B cell (primary cell): Measurements from ENCODE around the gene C20orf204. TPM values are rescaled to one million over a fixed set of nuclear protein-coding genes. Genes with fewer than 3 reads are reported as not detected.

Experiments used
- ATAC-seq: fragments of 200-7000 bp; cut with Tn5 transposase; one replicate; pipeline ENCODE4 v1.10.0; 2021; ENCODE audit warnings: low read depth, mild to moderate bottlenecking, moderate number of reproducible peaks, moderate library complexity
- CTCF ChIA-PET: fragments of 350-600 bp; sonication (Branson Sonifier 250); formaldehyde crosslinking; loops from one replicate; lab custom pipeline; 2021; ENCODE audit warnings: antibody characterized with exemption, inconsistent platforms; lab: Charles Lee
- POLR2A ChIA-PET: fragments of 350-600 bp; sonication (Branson Sonifier 250); formaldehyde crosslinking; loops from one replicate; lab custom pipeline; 2021; ENCODE audit warnings: antibody characterized with exemption; lab: Charles Lee
- DNase-seq: peaks from one replicate; pipeline ENCODE4 v3.0.0; 2013
- H2AFZ ChIP-seq: 2 replicates; pipeline ENCODE4 v1.6.1; 2012; ENCODE audit warnings: mild to moderate bottlenecking, low read depth, low read length; ENCODE audit not compliant: insufficient read depth, poor library complexity, severe bottlenecking
- H3K27ac ChIP-seq, 2 donors: 1 replicate in 1 of 2; 2 replicates in 1 of 2; pipeline ENCODE4 v1.5.1; 2012 to 2013; ENCODE audit warnings: low read length in 2 of 2, mild to moderate bottlenecking in 2 of 2, moderate library complexity in 1 of 2
- H3K27me3 ChIP-seq, 4 experiments: fragments of 200-600 bp in 1 of 4; sonication (generic) in 1 of 4; replicated peaks in 1 of 4; 1 replicate in 2 of 4; 2 replicates in 2 of 4; pipeline versions ENCODE4 v1.6.1 to v1.7.0; 2013 to 2016; ENCODE audit warnings: low read length in 3 of 4, mild to moderate bottlenecking in 2 of 4, mixed read lengths in 1 of 4, moderate library complexity in 1 of 4; ENCODE audit not compliant: insufficient read depth in 4 of 4, control insufficient read depth in 3 of 4; ENCODE audit errors: control extremely low read depth in 1 of 4
- H3K36me3 ChIP-seq, 2 experiments: replicated peaks in 1 of 2; 1 replicate in 1 of 2; 2 replicates in 1 of 2; pipeline versions ENCODE4 v1.6.1 to v1.7.1; 2013; ENCODE audit warnings: low read length in 1 of 2; ENCODE audit not compliant: insufficient read depth in 2 of 2, control insufficient read depth in 1 of 2; ENCODE audit errors: control extremely low read depth in 1 of 2, extremely low read depth in 1 of 2
- H3K4me1 ChIP-seq, 2 donors: fragments of 200-600 bp in 1 of 2; sonication (generic) in 1 of 2; 1 replicate in 1 of 2; 2 replicates in 1 of 2; pipeline versions ENCODE4 v1.5.1 to v1.6.1; 2013 to 2017; ENCODE audit warnings: low read length in 2 of 2; ENCODE audit not compliant: control insufficient read depth in 2 of 2, insufficient read depth in 2 of 2
- H3K4me2 ChIP-seq: replicated peaks from 2 replicates; pipeline ENCODE3; 2012; ENCODE audit warnings: mild to moderate bottlenecking, low read depth, low read length; ENCODE audit not compliant: poor library complexity, severe bottlenecking
- H3K4me3 ChIP-seq, 5 experiments: fragments of 200-600 bp in 1 of 5; sonication (generic) in 1 of 5; 1 replicate in 3 of 5; 2 replicates in 2 of 5; pipeline versions ENCODE4 v1.5.1 to v1.7.0; 2011 to 2016; ENCODE audit warnings: low read length in 4 of 5, mild to moderate bottlenecking in 4 of 5, low read depth in 2 of 5, control low read depth in 1 of 5, moderate library complexity in 1 of 5; ENCODE audit not compliant: insufficient read depth in 1 of 5; ENCODE audit errors: control extremely low read depth in 1 of 5, extremely low read depth in 1 of 5
- H3K79me2 ChIP-seq: fragments of 200-600 bp; sonication (generic); one replicate; pipeline ENCODE4 v1.6.0; 2016; ENCODE audit warnings: low read length; ENCODE audit not compliant: control insufficient read depth, insufficient read depth
- H3K9ac ChIP-seq: fragments of 200-600 bp; sonication (generic); 2 replicates; pipeline ENCODE4 v1.6.1; 2017; ENCODE audit warnings: mild to moderate bottlenecking, low read length, moderate library complexity
- H3K9me3 ChIP-seq, 3 donors: one replicate each; pipeline versions ENCODE4 v1.6.1 to v1.7.1; 2013; ENCODE audit warnings: low read length in 2 of 3; ENCODE audit not compliant: control insufficient read depth in 2 of 3, insufficient read depth in 1 of 3; ENCODE audit errors: control extremely low read depth in 1 of 3
- H4K20me1 ChIP-seq: 2 replicates; pipeline ENCODE4 v1.6.0; 2012; ENCODE audit warnings: mild to moderate bottlenecking, low read length; ENCODE audit not compliant: insufficient read depth, control insufficient read depth, poor library complexity, severe bottlenecking
- H3K27ac Mint-ChIP-seq: one replicate; pipeline ENCODE4 v1.8.0; 2021; ENCODE audit warnings: mixed read lengths
- H3K27me3 Mint-ChIP-seq: one replicate; pipeline ENCODE4 v1.8.0; 2021; ENCODE audit warnings: mixed read lengths
- H3K4me1 Mint-ChIP-seq: one replicate; pipeline ENCODE4 v1.8.0; 2021; ENCODE audit warnings: mixed read lengths
- H3K4me3 Mint-ChIP-seq: one replicate; pipeline ENCODE4 v1.8.0; 2021; ENCODE audit warnings: mixed read lengths
- H3K9me3 Mint-ChIP-seq: one replicate; pipeline ENCODE4 v1.8.0; 2022; ENCODE audit warnings: mixed read lengths; ENCODE audit not compliant: insufficient read depth
- EZH2 ChIP-seq: IDR thresholded peaks from 2 replicates; pipeline ENCODE4 v1.6.1; 2012; ENCODE audit warnings: borderline replicate concordance, low read depth, mild to moderate bottlenecking, moderate library complexity, low read length; ENCODE audit not compliant: insufficient read depth, poor library complexity, severe bottlenecking
- WGBS: methylation state at CpG from one replicate; pipeline ENCODE4 v1.1.5; 2013; ENCODE audit warnings: missing lambda C conversion rate; ENCODE audit not compliant: insufficient coverage; 5-methylcytosine and 5-hydroxymethylcytosine counted together
- intact Hi-C: fragments of 100-400 bp; cut with micrococcal nuclease; formaldehyde crosslinking; loops from one replicate; pipeline ENCODE4 v1.10.0; 2022
- polyA plus RNA-seq: library from polyadenylated mRNA; depleted of rRNA; stranded (reverse); fragments of >200 nt; gene quantifications from 2 replicates; pipeline ENCODE4 v1.2.3, GENCODE V29; 2012
- total RNA-seq, 2 donors: library from RNA; stranded (reverse); fragments of 120-200 nt in 1 of 2; gene quantifications; 1 replicate in 1 of 2; 2 replicates in 1 of 2; pipeline versions ENCODE4 v1.2.3 to v1.2.4, GENCODE V29; 2013 to 2022
- TF ChIP-seq, protein P1 (sequence below): fragments of 200-600 bp; IDR thresholded peaks from one replicate; pipeline ENCODE4 v1.8.0; 2022; ENCODE audit warnings: antibody characterized with exemption, mild to moderate bottlenecking

The C20orf204 gene
- total and polyA plus RNA-seq, 2 donors (not counting 1 experiment from before 2014, with no cell fraction given), result 0.24 to 2.5 TPM

DNA sequence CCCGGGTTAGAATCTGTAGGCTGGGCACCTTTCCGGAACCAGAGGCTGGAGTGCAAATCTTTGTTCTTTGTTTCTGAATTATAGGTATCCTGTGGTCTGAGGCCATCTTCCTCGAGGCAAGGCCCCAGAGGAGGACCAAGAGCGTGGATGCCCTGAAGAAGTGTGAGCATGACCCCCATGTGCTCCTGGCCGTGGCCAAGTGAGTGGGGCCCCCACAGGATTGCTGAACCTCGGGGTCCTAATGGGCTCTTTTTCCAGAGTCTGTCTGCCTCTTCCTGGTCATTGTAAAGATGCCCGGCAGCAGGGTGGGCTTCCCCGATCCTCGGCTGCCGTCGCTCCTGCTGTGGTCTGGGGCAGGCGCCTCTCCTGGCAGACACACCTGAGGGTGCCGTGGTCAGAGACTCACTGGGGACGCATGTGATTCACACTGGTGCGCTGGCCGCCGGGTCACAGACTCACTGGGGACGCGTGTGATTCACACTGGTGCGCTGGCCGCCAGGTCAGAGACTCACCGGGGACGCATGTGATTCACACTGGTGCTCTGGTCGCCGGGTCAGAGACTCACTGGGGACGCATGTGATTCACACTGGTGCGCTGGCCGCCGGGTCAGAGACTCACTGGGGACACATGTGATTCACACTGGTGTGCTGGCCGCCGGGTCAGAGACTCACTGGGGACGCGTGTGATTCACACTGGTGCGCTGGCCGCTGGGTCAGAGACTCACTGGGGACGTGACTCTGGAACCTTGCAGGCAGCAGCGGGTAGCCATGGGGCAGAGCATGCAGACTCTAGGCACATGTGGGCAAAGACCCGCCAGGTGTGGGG, 6.5 kb upstream of the C20orf204 start:
- Histone ChIP-seq H3K9ac (no peak overlapping the region), H4K20me1 (peaks cover 23% of the 10 kb centered on the region), H3K27me3 (no peaks in the 10 kb centered on the region), H3K9me3 (no peaks in the 10 kb centered on the region), H3K36me3 (peaks cover 3 to 67% of the 10 kb centered on the region in 2 experiments), H3K27ac (no peak overlapping the region), H3K4me3 (no peak overlapping the region), H2AFZ (no peak overlapping the region), H3K79me2 (peaks cover 9% of the 10 kb centered on the region), H3K4me2 (no peak overlapping the region), H3K4me1 (no peaks in the 10 kb centered on the region)
- TF ChIP-seq, protein P1, sequence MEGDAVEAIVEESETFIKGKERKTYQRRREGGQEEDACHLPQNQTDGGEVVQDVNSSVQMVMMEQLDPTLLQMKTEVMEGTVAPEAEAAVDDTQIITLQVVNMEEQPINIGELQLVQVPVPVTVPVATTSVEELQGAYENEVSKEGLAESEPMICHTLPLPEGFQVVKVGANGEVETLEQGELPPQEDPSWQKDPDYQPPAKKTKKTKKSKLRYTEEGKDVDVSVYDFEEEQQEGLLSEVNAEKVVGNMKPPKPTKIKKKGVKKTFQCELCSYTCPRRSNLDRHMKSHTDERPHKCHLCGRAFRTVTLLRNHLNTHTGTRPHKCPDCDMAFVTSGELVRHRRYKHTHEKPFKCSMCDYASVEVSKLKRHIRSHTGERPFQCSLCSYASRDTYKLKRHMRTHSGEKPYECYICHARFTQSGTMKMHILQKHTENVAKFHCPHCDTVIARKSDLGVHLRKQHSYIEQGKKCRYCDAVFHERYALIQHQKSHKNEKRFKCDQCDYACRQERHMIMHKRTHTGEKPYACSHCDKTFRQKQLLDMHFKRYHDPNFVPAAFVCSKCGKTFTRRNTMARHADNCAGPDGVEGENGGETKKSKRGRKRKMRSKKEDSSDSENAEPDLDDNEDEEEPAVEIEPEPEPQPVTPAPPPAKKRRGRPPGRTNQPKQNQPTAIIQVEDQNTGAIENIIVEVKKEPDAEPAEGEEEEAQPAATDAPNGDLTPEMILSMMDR, result no peak
- no peak for TF ChIP-seq EZH2
- CTCF ChIA-PET, result no interaction called here
- H3K27me3 Mint-ChIP-seq, result no peaks in the 10 kb centered on the region
- H3K27ac Mint-ChIP-seq, result no peak overlapping the region
- intact Hi-C loops, result no loop called here
- H3K4me1 Mint-ChIP-seq, result no peaks in the 10 kb centered on the region
- no peak overlapping the region for H3K4me3 Mint-ChIP-seq
- DNase-seq (no peak), ATAC-seq (no peak)
- 96% methylated on average over 38 of the region's 38 CpGs for WGBS
- H3K9me3 Mint-ChIP-seq, result no peaks in the 10 kb centered on the region
- POLR2A ChIA-PET, result no interaction called here

DNA sequence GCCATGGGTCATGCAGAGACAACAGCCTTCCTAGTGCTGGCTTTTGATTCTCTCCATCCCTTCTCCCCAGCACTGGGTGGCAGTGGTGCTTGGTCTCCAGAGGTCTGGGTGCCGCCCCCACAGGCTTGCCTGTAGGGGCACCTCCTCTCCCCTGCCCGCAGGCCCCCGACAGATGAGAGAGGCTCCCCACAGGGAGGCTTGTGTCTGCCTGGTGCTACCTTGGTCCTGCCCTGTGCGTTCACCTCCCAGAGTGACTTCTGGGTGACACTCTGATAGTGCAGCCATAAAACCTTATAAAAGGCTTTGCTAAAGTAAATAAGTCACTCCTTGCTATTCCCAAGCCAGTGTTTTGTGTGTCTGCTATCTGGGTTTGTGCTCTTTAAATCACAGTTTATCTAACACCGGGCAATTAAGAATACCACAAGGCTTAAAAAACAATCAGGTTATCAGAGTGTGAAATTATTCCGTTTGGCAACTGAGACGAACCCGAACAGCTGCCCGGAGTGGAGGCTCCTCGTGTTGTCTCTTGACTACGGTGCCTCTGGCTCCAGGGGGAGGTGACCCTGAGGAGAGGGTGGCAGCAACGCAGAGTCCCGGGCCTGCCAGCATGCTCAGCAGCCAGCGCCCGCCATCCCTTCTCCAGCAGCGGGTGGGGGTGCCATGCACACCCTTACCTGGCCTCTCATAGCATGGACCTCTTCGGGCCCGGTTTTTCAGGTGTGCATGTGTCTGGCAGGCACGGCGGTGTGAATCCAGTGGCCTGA, 5.4 kb upstream of the C20orf204 start:
- Mint-ChIP-seq H3K27ac (no peak overlapping the region), H3K27me3 (no peaks in the 10 kb centered on the region), H3K4me3 (no peak overlapping the region), H3K4me1 (no peaks in the 10 kb centered on the region), H3K9me3 (no peaks in the 10 kb centered on the region)
- TF ChIP-seq, protein P1, result no peak
- no peak for TF ChIP-seq EZH2
- DNase-seq, result no peak
- H3K79me2 ChIP-seq, result peaks cover 3% of the 10 kb centered on the region
- peaks cover 3 to 63% of the 10 kb centered on the region in 2 experiments for H3K36me3 ChIP-seq
- H3K9ac ChIP-seq, result no peak overlapping the region
- no peaks in the 10 kb centered on the region for H3K4me1 ChIP-seq
- H3K9me3 ChIP-seq, result no peaks in the 10 kb centered on the region
- H2AFZ ChIP-seq, result no peak overlapping the region
- CTCF ChIA-PET, result no interaction called here
- no peak for ATAC-seq
- H3K27ac ChIP-seq, result no peak overlapping the region
- H3K27me3 ChIP-seq, result no peaks in the 10 kb centered on the region
- intact Hi-C loops, result no loop called here
- H4K20me1 ChIP-seq, result peaks cover 12% of the 10 kb centered on the region
- POLR2A ChIA-PET, result no interaction called here
- H3K4me3 ChIP-seq, result no peak overlapping the region
- 98% methylated on average over 14 of the region's 20 CpGs for WGBS
- no peak overlapping the region for H3K4me2 ChIP-seq
